Measurements from ENCODE around the gene EML3. TPM values are rescaled to one million over a fixed set of nuclear protein-coding genes. Genes with fewer than 3 reads are reported as not detected.

Gene EML3
- polyA plus RNA-seq, 1 donor from 2014 or later, result 0.38 TPM

GRCh38 chr11:62632492-62632891, 19.9 kb upstream of the EML3 start:
- H3K79me2 ChIP-seq (replicated peaks; ENCODE audit: insufficient read depth, low read length), result no peaks in the 10 kb centered on the region
- H3K4me2 ChIP-seq (ENCODE audit: low read length), result no peak overlapping the region
- no peak overlapping the region for H3K9ac ChIP-seq (ENCODE audit: low read length)
- H2AFZ ChIP-seq (ENCODE audit: low read depth, low read length), result no peak overlapping the region
- no peaks in the 10 kb centered on the region for H3K27me3 ChIP-seq (ENCODE audit: insufficient read depth, low read depth, low read length)
- no peaks in the 10 kb centered on the region for H3F3A ChIP-seq (ENCODE audit: insufficient read depth, low read length, poor library complexity, severe bottlenecking)
- TF ChIP-seq SMC3 (conservative IDR thresholded peaks at IDR 0.05; ENCODE audit: poor library complexity) (no peak), EZH2 (IDR thresholded peaks at IDR 0.05; ENCODE audit: borderline replicate concordance, insufficient read depth, low read length, poor library complexity, severe bottlenecking) (no peak), REST (IDR thresholded peaks at IDR 0.05; ENCODE audit: borderline replicate concordance) (no peak), EP300 (conservative IDR thresholded peaks at IDR 0.05; ENCODE audit: poor library complexity, severe bottlenecking) (no peak), TAF1 (IDR thresholded peaks at IDR 0.05; ENCODE audit: low read depth) (no peak), CTCF (IDR thresholded peaks at IDR 0.05; ENCODE audit: poor library complexity, severe bottlenecking) (no peak), POLR2AphosphoS5 (IDR thresholded peaks at IDR 0.05) (no peak), RAD21 (conservative IDR thresholded peaks at IDR 0.05) (no peak), MXI1 (conservative IDR thresholded peaks at IDR 0.05; ENCODE audit: poor library complexity, severe bottlenecking) (no peak)
- no peaks in the 10 kb centered on the region for H3K9me2 ChIP-seq (ENCODE audit: insufficient read depth, low read length)
- H3K27ac ChIP-seq (ENCODE audit: low read length), result no peak overlapping the region
- no peak overlapping the region for H3K4me3 ChIP-seq (ENCODE audit: low read length)
- H3K36me3 ChIP-seq (ENCODE audit: insufficient read depth, low read length), result no peaks in the 10 kb centered on the region
- H3K9me3 ChIP-seq (ENCODE audit: low read length), result no peaks in the 10 kb centered on the region
- no peaks in the 10 kb centered on the region for H4K20me1 ChIP-seq (ENCODE audit: insufficient read depth)

- no peaks in the 10 kb centered on the region for H3K9me2 ChIP-seq (ENCODE audit: insufficient read depth, low read length)
- no peaks in the 10 kb centered on the region for H3K79me2 ChIP-seq (replicated peaks; ENCODE audit: insufficient read depth, low read length)
- no peaks in the 10 kb centered on the region for H3K9me3 ChIP-seq (ENCODE audit: low read length)
- H4K20me1 ChIP-seq (ENCODE audit: insufficient read depth), result no peaks in the 10 kb centered on the region
- H3K4me2 ChIP-seq (ENCODE audit: low read length), result no peak overlapping the region
- H3K27me3 ChIP-seq (ENCODE audit: insufficient read depth, low read depth, low read length), result no peaks in the 10 kb centered on the region
- TF ChIP-seq EZH2 (IDR thresholded peaks at IDR 0.05; ENCODE audit: borderline replicate concordance, insufficient read depth, low read length, poor library complexity, severe bottlenecking) (no peak), MXI1 (conservative IDR thresholded peaks at IDR 0.05; ENCODE audit: poor library complexity, severe bottlenecking) (no peak), POLR2AphosphoS5 (IDR thresholded peaks at IDR 0.05) (no peak), REST (IDR thresholded peaks at IDR 0.05; ENCODE audit: borderline replicate concordance) (no peak), RAD21 (conservative IDR thresholded peaks at IDR 0.05) (no peak), SMC3 (conservative IDR thresholded peaks at IDR 0.05; ENCODE audit: poor library complexity) (no peak), EP300 (conservative IDR thresholded peaks at IDR 0.05; ENCODE audit: poor library complexity, severe bottlenecking) (no peak), CTCF (IDR thresholded peaks at IDR 0.05; ENCODE audit: poor library complexity, severe bottlenecking) (no peak), TAF1 (IDR thresholded peaks at IDR 0.05; ENCODE audit: low read depth) (no peak)
- no peak overlapping the region for H3K4me3 ChIP-seq (ENCODE audit: low read length)
- no peaks in the 10 kb centered on the region for H3K36me3 ChIP-seq (ENCODE audit: insufficient read depth, low read length)
- peaks cover 2% of the 10 kb centered on the region for H3F3A ChIP-seq (ENCODE audit: insufficient read depth, low read length, poor library complexity, severe bottlenecking)
- no peak overlapping the region for H2AFZ ChIP-seq (ENCODE audit: low read depth, low read length)
- H3K9ac ChIP-seq (ENCODE audit: low read length), result no peak overlapping the region
- H3K27ac ChIP-seq (ENCODE audit: low read length), result no peak overlapping the region
Observed at GRCh38 chr11:62627713-62628112, 15.1 kb upstream of the EML3 start.
